GM19238 (cell line): Measurements from ENCODE around the gene PCDHB10.
"Not testable (repeated sequence)": the region's sequence is repeated elsewhere in the genome, so short reads cannot be mapped to it uniquely, and the experiment has no call there.

Experiments
- DNase-seq: peaks from one replicate; pipeline ENCODE4 v3.0.0; 2011; ENCODE audit warnings: low spot score; ENCODE audit not compliant: insufficient read length

PCDHB10 gene

DNA sequence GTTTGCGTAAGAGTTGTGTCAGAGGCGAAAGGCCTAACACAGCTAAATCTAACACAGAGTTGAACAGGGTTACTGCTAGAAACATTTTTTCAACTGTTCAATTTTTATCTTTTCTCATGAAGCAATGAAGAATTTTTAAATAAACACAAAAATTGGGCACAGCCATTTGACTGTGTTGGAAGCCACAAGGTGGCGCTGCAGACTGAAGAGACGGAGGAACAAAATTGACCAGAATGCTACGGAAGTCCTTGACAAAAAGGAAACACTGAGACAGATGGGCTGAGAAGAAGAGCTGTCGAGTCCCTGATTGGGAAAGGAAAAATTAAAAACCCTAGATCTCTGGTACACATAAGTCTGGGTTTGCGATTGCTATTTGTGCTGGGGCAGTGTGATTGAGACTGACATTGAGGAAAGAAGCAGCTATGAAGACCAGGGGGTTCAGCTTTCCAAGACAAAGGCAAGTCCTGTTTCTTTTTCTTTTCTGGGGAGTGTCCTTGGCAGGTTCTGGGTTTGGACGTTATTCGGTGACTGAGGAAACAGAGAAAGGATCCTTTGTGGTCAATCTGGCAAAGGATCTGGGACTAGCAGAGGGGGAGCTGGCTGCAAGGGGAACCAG lies 5.1 kb upstream of the PCDHB10 start, which contains the start of gene PCDHB9:
PCDHB9 (plus strand) TSS at position 265 of the 616 bp plus-strand sequence; CDS start at position 423, 158 bp downstream.
- DNase-seq, result no peak

DNA sequence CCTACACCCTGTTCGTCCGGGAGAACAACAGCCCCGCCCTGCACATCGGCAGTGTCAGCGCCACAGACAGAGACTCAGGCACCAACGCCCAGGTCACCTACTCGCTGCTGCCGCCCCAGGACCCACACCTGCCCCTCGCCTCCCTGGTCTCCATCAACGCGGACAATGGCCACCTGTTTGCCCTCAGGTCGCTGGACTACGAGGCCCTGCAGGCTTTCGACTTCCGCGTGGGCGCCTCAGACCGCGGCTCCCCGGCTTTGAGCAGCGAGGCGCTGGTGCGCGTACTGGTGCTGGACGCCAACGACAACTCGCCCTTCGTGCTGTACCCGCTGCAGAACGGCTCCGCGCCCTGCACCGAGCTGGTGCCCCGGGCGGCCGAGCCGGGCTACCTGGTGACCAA lies 3.5 kb upstream of the PCDHB10 start:
- DNase-seq, result not testable (repeated sequence)

DNA sequence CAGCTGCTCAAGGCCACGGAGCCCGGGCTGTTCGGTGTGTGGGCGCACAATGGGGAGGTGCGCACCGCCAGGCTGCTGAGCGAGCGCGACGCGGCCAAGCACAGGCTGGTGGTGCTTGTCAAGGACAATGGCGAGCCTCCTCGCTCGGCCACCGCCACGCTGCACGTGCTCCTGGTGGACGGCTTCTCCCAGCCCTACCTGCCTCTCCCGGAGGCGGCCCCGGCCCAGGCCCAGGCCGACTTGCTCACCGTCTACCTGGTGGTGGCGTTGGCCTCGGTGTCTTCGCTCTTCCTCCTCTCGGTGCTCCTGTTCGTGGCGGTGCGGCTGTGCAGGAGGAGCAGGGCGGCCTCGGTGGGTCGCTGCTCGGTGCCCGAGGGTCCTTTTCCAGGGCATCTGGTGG lies 3.0 kb upstream of the PCDHB10 start:
- not testable (repeated sequence) for DNase-seq

DNA sequence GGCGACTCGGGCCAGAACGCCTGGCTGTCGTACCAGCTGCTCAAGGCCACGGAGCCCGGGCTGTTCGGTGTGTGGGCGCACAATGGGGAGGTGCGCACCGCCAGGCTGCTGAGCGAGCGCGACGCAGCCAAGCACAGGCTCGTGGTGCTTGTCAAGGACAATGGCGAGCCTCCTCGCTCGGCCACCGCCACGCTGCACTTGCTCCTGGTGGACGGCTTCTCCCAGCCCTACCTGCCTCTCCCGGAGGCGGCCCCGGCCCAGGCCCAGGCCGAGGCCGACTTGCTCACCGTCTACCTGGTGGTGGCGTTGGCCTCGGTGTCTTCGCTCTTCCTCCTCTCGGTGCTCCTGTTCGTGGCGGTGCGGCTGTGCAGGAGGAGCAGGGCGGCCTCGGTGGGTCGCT lies 2.2 kb downstream of the PCDHB10 start:
- DNase-seq, result not testable (repeated sequence)

DNA sequence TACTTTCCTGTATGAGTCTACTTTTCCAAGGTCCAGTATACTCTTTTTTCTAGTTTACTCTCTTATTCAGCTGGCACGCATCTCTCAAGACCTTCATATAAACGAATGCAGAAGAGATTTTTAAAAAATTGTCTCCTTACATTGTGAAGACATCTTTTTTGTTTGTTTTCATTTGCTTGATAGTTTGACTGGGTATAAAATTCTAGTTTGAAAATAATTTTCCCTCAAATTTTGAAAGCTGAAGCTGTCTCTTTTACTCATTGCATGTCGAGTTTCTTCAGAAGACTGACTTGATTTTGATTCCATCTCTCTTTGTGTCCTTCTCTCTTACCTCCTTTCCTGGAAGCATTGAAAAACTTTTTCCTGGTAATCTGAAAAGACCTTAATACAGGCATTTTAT lies 4.2 kb downstream of the PCDHB10 start:
- DNase-seq, result no peak

DNA sequence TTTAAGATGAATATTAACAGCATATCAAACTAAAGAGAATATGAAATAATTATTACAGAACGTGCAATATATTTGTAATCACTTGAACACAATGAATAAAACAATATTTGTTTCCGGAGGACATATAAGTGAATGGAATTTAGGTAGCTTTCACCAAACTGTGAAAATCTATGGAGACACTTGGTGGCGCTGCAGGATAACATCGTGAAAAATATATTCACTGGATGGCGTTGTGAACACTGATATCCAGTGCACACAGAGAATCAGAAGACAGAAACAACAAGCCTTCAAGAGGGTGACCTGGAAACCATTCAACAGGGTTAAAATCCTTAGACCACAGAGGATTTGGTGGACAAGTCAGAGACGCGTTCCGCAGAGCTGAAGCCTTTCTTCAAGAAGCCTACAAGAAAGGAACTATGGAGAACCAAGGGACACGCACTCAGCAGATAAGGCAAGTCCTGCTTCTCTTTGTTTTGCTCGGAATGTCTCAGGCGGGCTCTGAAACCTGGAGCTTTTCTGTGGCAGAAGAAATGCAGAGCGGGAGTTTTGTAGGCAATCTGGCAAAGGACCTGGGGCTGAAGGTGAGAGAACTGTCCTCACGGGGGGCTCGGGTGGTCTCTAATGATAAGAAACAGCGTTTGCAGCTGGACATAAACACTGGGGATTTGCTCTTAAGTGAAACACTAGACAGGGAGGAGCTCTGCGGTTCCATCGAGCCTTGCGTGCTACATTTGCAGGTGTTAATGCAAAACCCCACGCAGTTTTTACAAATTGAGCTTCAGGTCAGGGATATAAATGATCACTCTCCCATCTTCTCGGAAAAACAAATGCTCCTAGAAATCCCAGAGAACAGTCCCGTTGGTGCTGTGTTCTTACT lies 7.4 kb downstream of the PCDHB10 start, which contains the start of gene PCDHB11:
PCDHB11 (plus strand) TSS at position 269 of the 877 bp plus-strand sequence; CDS start at position 417, 148 bp downstream.
- DNase-seq, result no peak

DNA sequence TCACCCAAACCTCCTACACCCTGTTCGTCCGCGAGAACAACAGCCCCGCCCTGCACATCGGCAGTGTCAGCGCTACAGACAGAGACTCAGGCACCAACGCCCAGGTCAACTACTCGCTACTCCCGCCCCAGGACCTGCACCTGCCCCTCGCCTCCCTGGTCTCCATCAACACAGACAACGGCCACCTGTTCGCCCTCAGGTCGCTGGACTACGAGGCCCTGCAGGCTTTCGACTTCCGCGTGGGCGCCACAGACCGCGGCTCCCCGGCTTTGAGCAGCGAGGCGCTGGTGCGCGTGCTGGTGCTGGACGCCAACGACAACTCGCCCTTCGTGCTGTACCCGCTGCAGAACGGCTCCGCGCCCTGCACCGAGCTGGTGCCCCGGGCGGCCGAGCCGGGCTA lies 9.0 kb downstream of the PCDHB10 start:
- DNase-seq, result not testable (repeated sequence)

DNA sequence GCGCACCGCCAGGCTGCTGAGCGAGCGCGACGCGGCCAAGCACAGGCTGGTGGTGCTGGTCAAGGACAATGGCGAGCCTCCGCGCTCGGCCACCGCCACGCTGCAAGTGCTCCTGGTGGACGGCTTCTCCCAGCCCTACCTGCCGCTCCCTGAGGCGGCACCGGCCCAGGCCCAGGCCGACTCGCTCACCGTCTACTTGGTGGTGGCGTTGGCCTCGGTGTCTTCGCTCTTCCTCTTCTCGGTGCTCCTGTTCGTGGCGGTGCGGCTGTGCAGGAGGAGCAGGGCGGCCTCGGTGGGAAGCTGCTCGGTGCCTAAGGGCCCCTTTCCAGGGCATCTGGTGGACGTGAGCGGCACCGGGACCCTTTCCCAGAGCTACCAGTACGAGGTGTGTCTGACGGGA lies 9.5 kb downstream of the PCDHB10 start:
- DNase-seq, result not testable (repeated sequence)

DNA sequence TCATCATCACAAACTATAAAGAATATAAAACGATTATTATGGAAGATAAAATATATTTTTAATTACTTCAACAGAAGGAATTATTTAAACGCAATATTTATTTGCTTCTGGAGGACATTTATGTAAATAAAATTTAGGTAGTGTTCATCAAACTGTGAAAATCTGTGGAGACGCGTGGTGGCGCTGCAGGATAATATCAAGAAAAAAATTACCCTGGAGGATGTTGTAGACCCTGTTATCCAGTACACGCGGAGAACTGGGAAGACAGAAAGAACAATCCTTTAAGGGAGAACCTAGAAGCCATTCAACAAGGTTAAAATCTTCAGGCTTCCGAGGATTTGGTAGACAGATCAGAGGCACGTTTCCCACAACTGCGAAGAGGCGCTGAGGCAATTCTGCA lies 16.3 kb downstream of the PCDHB10 start, which contains the start of gene PCDHB12:
PCDHB12 (plus strand) TSS at position 242 of the 400 bp plus-strand sequence. CDS start 189 bp downstream, outside the sequence.
- no peak for DNase-seq

DNA sequence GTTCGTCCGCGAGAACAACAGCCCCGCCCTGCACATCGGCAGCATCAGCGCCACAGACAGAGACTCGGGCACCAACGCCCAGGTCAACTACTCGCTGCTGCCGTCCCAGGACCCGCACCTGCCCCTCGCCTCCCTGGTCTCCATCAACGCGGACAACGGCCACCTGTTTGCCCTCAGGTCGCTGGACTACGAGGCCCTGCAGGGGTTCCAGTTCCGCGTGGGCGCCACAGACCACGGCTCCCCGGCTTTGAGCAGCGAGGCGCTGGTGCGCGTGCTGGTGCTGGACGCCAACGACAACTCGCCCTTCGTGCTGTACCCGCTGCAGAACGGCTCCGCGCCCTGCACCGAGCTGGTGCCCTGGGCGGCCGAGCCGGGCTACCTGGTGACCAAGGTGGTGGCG lies 18.1 kb downstream of the PCDHB10 start:
- not testable (repeated sequence) for DNase-seq

DNA sequence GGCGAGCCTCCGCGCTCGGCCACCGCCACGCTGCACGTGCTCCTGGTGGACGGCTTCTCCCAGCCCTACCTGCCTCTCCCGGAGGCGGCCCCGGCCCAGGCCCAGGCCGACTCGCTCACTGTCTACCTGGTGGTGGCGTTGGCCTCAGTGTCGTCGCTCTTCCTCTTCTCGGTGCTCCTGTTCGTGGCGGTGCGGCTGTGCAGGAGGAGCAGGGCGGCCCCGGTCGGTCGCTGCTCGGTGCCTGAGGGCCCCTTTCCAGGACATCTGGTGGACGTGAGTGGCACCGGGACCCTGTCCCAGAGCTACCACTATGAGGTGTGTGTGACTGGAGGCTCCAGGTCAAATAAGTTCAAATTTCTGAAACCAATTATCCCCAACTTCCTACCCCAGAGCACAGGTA lies 18.7 kb downstream of the PCDHB10 start:
- not testable (repeated sequence) for DNase-seq

DNA sequence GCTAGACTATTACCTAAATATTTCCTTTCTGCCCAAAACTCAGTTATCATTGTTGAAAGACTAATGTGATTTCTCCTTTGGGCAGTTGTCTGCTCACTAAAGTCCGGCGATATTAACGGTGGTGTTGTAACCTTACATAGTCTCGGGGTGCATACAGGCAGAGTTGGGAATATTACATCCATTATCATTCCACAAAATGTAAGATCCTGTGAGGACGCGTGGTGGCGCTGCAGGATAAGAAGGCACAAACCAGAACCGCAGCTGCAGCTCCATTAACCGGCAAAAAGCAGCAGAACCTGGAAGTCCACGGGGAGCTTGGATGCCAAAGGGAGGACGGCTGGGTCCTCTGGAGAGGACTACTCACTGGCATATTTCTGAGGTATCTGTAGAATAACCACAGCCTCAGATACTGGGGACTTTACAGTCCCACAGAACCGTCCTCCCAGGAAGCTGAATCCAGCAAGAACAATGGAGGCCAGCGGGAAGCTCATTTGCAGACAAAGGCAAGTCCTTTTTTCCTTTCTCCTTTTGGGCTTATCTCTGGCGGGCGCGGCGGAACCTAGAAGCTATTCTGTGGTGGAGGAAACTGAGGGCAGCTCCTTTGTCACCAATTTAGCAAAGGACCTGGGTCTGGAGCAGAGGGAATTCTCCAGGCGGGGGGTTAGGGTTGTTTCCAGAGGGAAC lies 21.6 kb downstream of the PCDHB10 start, which contains the start of gene PCDHB13:
PCDHB13 (plus strand) TSS at position 264 of the 684 bp plus-strand sequence; CDS start at position 469, 205 bp downstream.
- not testable (repeated sequence) for DNase-seq

DNA sequence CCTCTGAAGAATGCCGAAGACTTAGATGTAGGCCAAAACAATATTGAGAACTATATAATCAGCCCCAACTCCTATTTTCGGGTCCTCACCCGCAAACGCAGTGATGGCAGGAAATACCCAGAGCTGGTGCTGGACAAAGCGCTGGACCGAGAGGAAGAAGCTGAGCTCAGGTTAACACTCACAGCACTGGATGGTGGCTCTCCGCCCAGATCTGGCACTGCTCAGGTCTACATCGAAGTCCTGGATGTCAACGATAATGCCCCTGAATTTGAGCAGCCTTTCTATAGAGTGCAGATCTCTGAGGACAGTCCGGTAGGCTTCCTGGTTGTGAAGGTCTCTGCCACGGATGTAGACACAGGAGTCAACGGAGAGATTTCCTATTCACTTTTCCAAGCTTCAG lies 22.4 kb downstream of the PCDHB10 start:
- not testable (repeated sequence) for DNase-seq

DNA sequence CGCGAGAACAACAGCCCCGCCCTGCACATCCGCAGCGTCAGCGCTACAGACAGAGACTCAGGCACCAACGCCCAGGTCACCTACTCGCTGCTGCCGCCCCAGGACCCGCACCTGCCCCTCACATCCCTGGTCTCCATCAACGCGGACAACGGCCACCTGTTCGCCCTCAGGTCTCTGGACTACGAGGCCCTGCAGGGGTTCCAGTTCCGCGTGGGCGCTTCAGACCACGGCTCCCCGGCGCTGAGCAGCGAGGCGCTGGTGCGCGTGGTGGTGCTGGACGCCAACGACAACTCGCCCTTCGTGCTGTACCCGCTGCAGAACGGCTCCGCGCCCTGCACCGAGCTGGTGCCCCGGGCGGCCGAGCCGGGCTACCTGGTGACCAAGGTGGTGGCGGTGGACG lies 23.4 kb downstream of the PCDHB10 start:
- not testable (repeated sequence) for DNase-seq

DNA sequence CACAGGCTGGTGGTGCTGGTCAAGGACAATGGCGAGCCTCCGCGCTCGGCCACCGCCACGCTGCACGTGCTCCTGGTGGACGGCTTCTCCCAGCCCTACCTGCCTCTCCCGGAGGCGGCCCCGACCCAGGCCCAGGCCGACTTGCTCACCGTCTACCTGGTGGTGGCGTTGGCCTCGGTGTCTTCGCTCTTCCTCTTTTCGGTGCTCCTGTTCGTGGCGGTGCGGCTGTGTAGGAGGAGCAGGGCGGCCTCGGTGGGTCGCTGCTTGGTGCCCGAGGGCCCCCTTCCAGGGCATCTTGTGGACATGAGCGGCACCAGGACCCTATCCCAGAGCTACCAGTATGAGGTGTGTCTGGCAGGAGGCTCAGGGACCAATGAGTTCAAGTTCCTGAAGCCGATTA lies 23.9 kb downstream of the PCDHB10 start:
- DNase-seq, result not testable (repeated sequence)

DNA sequence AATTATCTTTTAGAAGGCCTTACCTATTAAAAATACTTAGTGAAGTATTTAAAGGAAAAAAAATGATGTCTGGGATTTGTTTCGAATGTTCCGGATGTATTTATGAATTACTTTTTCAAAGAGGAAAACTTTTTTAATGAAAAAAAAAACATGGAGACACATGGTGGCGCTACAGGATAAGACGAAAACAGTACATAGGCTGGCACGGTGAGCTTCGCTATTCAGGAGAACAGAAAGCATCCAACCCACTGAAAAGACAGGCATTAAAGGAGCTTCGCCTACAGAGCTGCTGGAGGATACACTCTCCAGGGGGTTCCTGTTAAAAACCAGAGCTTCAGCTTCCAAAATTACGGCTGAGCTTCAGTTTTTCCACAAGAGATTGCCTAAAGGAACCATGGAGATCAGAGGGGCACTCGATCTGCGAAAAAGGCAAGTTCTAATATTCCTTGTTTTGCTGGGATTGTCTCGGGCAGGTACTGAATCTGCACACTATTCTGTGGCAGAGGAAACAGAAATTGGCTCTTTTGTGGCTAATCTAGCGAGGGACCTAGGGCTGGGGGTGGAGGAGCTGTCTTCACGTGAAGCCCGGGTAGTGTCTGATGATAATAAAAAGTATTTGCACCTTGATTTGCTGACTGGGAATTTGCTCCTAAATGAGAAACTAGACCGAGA lies 31.1 kb downstream of the PCDHB10 start, which contains the start of gene PCDHB14:
PCDHB14 (plus strand) TSS at position 232 of the 672 bp plus-strand sequence; CDS start at position 395, 163 bp downstream.
- DNase-seq, result no peak

DNA sequence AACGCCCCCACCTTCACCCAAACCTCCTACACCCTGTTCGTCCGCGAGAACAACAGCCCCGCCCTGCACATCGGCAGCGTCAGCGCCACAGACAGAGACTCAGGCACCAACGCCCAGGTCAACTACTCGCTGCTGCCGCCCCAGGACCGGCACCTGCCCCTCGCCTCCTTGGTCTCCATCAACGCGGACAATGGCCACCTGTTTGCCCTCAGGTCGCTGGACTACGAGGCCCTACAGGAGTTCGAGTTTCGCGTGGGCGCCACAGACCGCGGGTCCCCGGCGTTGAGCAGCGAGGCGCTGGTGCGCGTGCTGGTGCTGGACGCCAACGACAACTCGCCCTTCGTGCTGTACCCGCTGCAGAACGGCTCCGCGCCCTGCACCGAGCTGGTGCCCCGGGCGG lies 32.7 kb downstream of the PCDHB10 start:
- DNase-seq, result not testable (repeated sequence)

DNA sequence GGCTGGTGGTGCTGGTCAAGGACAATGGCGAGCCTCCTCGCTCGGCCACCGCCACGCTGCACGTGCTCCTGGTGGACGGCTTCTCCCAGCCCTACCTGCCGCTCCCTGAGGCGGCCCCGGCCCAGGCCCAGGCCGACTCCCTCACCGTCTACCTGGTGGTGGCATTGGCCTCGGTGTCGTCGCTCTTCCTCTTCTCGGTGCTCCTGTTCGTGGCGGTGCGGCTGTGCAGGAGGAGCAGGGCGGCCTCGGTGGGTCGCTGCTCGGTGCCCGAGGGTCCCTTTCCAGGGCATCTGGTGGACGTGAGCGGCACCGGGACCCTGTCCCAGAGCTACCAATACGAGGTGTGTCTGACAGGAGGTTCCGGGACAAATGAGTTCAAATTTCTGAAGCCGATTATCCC lies 33.3 kb downstream of the PCDHB10 start:
- DNase-seq, result not testable (repeated sequence)

DNA sequence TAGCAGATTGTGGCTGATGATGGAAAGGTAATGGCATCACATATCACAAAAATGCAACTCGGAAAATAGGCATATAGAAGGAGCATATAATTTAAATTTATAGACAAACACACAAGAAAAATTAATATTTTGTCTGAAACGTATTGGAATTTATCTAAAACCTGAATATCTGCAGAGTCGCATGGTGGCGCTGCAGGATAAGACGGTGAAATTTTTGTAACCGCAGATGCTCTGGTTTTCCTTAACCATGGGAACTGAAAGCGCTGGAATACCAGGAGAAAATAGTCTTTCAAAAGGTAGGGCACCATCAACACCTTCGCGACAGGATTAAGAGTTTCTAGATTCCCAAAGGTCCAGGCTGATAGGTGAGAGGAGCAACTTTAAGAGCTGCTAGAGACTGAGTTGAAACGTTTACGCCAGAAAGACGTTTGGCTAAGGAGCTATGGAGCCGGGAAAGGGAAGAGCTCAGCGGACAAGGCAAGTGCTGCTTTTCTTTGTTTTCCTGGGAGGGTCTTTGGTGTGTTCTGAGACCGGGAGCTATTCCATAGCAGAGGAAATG lies 42.0 kb downstream of the PCDHB10 start:
- no peak for DNase-seq

DNA sequence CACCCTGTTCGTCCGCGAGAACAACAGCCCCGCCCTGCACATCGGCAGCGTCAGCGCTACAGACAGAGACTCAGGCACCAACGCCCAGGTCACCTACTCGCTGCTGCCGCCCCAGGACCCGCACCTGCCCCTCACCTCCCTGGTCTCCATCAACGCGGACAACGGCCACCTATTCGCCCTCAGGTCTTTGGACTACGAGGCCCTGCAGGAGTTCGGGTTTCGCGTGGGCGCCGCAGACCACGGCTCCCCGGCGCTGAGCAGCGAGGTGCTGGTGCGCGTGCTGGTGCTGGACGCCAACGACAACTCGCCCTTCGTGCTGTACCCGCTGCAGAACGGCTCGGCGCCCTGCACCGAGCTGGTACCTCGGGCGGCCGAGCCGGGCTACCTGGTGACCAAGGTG lies 43.8 kb downstream of the PCDHB10 start:
- DNase-seq, result not testable (repeated sequence)
